ENCODE measurements around the gene SOD2. TPM values are rescaled to one million over a fixed set of nuclear protein-coding genes. Genes with fewer than 3 reads are reported as not detected.

SOD2 gene
- total and polyA plus RNA-seq, 9 of the 15 experiments (the other 6 are each of a cell fraction or from before 2014, with no cell fraction given) = 39.8 to 140 (median 95.8) TPM

- TF ChIP-seq ZNF583 (CRISPR knock-in tag; IDR thresholded peaks at IDR 0.05) = 0 out of 2 replicates have a peak, but pooled peaks have one; percentile 64
- no peak for TF ChIP-seq LEF1 (IDR thresholded peaks at IDR 0.05)
- TF ChIP-seq GMEB1 (CRISPR knock-in tag; IDR thresholded peaks at IDR 0.05) = no peak
- no peak for TF ChIP-seq ZNF324 (CRISPR knock-in tag; IDR thresholded peaks at IDR 0.05)
- TF ChIP-seq ZBTB9 (CRISPR knock-in tag; IDR thresholded peaks at IDR 0.05) = peak; percentile 58; the same call in 1 of the 2 replicates
- TF ChIP-seq RREB1 (CRISPR knock-in tag; IDR thresholded peaks at IDR 0.05) = 0 out of 2 replicates have a peak, but pooled peaks have one; percentile 28
- TF ChIP-seq HCFC1 (IDR thresholded peaks at IDR 0.05; ENCODE audit: low read depth, low read length) = peak; percentile 17; the same call in 1 of the 2 replicates
- TF ChIP-seq ARID1B (IDR thresholded peaks at IDR 0.05) = no peak
- TF ChIP-seq CTCF (IDR thresholded peaks at IDR 0.05 in 2 of 3, conservative IDR thresholded peaks at IDR 0.05 in 1 of 3; ENCODE audit: insufficient read depth in 2 of 3, low read depth in 1 of 3, low read length in 3 of 3) = peak in 1 of 3 experiments; percentile 7; a peak in 1 of 6 replicates
- TF ChIP-seq MLLT1 (IDR thresholded peaks at IDR 0.05) = peak; percentile 32; a peak in 1 of 4 replicates
- TF ChIP-seq CHCHD3 (CRISPR knock-in tag; IDR thresholded peaks at IDR 0.05) = no peak
- TF ChIP-seq BRF1 (IDR thresholded peaks at IDR 0.05; ENCODE audit: borderline replicate concordance, extremely low read depth, insufficient read length) = no peak
- no peak for TF ChIP-seq ARID2 (IDR thresholded peaks at IDR 0.05)
- TF ChIP-seq E2F3 (CRISPR knock-in tag; IDR thresholded peaks at IDR 0.05) = peak; percentile 81
- TF ChIP-seq FOXK1 (CRISPR knock-in tag; IDR thresholded peaks at IDR 0.05; ENCODE audit: borderline replicate concordance) = peak; percentile 41; the same call in 1 of the 2 replicates
These were observed 34.8 kb upstream of the SOD2 start (continued) for GRCh38 chr6:159727717-159728445.
